ENCODE measurements around the gene OLIG2.

DNA sequence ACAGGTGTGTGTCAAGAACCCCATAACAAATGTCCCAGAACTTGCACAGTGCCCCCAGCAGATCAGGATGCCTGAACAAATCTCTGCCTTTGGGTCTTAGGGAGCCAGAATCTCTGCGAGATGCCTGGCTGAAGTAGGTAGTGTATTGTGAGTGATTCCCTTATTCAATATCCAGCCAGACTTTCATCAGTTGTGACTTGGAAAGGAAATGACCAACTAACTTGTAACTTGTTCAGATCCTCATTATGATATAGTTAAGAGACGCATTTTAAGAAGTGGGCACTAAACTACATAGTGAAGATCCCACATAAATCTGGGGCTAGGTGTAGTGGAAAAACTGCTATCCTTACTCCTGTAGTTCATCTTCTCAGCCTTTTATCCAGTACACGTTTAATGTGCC lies 11.8 kb downstream of the OLIG2 start:
- TF ChIP-seq, protein P1, sequence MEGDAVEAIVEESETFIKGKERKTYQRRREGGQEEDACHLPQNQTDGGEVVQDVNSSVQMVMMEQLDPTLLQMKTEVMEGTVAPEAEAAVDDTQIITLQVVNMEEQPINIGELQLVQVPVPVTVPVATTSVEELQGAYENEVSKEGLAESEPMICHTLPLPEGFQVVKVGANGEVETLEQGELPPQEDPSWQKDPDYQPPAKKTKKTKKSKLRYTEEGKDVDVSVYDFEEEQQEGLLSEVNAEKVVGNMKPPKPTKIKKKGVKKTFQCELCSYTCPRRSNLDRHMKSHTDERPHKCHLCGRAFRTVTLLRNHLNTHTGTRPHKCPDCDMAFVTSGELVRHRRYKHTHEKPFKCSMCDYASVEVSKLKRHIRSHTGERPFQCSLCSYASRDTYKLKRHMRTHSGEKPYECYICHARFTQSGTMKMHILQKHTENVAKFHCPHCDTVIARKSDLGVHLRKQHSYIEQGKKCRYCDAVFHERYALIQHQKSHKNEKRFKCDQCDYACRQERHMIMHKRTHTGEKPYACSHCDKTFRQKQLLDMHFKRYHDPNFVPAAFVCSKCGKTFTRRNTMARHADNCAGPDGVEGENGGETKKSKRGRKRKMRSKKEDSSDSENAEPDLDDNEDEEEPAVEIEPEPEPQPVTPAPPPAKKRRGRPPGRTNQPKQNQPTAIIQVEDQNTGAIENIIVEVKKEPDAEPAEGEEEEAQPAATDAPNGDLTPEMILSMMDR (IDR thresholded peaks at IDR 0.05), result no peak
- TF ChIP-seq POLR2A (IDR thresholded peaks at IDR 0.05) (no peak), POLR2AphosphoS5 (IDR thresholded peaks at IDR 0.05) (no peak)
